ENCODE measurements around the gene PGC.

DNA sequence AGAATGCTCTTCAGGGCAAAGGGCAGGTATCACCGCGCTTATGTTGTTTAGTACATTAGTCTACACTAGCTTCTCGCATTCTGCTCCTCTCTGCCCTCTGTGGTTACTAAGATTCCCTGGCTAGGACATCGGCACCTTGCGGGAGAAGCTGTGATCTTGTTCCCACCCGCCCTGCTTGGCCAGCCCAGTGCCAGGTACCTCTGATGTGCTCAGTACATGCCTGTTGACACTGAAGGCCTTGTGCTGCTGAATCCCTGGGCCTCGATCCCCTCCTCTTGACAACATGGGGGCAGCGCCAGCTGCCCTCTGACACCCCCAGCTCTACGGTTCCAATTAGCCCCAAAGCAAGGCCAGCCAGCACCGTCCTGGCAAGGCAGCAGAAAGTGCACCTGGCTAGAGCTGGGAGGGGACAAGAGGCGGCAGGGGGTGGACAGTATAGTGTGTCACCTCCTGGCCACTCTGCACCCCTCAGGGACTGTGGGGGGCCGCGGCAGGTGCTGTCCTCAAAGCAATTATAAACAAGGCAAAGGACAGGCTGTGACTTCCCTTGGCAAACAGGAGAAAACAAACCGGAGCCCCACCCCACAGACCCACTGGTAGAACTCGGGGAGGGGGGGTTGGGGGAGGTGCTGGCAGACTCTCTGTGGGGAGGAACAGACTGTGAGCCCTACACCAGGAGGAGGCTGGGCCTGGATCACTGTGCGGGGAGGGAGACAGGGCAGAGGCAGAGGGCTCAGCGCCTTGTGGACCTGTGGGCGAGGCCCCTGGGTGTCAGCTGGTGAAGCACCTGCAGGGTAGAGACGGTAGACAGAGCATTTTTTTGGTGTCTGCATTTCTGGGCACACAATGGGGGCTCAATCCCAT lies 18.9 kb downstream of the PGC start:
- TF ChIP-seq GATA2 (IDR thresholded peaks at IDR 0.05; ENCODE audit: low read depth, low read length) (no peak), GATA3 (IDR thresholded peaks at IDR 0.05; ENCODE audit: low read depth, low read length) (no peak)

All from SH-SY5Y (cell line).